Measurements from ENCODE around the gene LTB4R.
"Not testable (repeated sequence)": the region's sequence is repeated elsewhere in the genome, so short reads cannot be mapped to it uniquely, and the experiment has no call there.

Gene LTB4R

GRCh38 chr14:24343795-24344660 lies 32.7 kb downstream of the LTB4R start:
- H3K4me3 ChIP-seq (ENCODE audit: low read length), result no peak overlapping the region
- TF ChIP-seq, protein P1, sequence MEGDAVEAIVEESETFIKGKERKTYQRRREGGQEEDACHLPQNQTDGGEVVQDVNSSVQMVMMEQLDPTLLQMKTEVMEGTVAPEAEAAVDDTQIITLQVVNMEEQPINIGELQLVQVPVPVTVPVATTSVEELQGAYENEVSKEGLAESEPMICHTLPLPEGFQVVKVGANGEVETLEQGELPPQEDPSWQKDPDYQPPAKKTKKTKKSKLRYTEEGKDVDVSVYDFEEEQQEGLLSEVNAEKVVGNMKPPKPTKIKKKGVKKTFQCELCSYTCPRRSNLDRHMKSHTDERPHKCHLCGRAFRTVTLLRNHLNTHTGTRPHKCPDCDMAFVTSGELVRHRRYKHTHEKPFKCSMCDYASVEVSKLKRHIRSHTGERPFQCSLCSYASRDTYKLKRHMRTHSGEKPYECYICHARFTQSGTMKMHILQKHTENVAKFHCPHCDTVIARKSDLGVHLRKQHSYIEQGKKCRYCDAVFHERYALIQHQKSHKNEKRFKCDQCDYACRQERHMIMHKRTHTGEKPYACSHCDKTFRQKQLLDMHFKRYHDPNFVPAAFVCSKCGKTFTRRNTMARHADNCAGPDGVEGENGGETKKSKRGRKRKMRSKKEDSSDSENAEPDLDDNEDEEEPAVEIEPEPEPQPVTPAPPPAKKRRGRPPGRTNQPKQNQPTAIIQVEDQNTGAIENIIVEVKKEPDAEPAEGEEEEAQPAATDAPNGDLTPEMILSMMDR (conservative IDR thresholded peaks at IDR 0.05; ENCODE audit: low read depth, low read length), result no peak
- no peak for DNase-seq (ENCODE audit: low read depth)

DNA sequence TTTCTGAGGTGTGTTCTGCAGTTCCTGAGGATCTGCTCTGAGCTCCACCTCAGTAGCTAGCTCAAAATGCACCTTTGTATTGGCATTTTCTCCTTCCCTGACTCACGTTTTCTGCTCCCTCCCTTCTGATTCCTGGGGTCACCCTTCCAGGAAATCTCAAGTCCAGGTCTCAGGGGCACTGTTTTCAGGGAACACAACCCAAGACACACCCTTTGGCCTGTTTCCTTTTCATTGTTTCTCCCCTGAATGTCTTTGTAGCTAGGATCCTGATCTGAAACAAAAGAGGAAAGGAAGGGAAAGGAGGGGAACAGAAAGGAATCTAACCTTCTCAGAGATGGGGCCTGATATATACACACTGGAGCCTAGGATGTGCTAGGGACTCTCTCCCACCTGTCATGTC lies 35.8 kb downstream of the LTB4R start:
- no peak overlapping the region for H3K4me3 ChIP-seq (ENCODE audit: low read length)
- TF ChIP-seq, protein P1 (conservative IDR thresholded peaks at IDR 0.05; ENCODE audit: low read depth, low read length), result no peak
- DNase-seq (ENCODE audit: low read depth), result no peak

DNA sequence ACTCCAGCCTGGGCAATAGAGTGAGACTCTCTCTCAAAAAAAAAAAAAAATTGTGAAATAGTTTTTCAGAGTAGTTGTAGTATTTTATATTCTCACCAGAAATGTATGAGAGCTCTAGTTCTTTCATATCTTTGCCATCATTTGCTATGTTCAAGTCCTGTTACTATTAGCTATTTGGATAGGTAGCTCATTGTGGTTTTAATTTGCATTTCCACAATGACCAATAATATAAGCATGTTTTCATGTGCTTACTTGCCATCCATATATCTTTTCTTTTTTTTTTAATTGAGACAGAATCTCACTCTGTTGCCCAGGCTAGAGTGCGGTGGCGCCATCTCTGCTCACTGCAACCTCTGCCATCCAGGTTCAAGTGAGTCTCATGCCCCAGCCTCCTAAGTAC lies 36.9 kb downstream of the LTB4R start:
- TF ChIP-seq, protein P1 (conservative IDR thresholded peaks at IDR 0.05; ENCODE audit: low read depth, low read length), result no peak
- DNase-seq (ENCODE audit: low read depth), result no peak
- H3K4me3 ChIP-seq (ENCODE audit: low read length), result no peak overlapping the region

DNA sequence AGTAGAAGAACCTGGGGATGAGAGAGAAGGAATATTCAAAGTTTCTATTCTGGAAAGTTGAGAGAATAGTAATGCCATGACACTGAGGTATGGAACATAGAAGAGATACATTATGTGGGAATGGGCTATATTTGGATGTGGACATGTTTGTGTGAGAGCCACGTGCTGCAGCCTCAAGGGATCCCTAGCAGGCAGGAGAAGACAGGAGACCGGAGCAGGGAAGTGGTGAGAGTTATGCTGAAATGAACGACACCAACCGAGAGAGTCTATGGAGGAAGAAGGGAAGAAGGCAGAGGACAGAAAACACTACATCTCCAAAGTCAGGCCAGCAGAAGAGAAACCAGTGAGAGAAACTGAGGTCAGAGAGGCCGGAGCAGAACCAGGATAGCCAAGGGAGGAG lies 38.4 kb downstream of the LTB4R start:
- no peak for DNase-seq (ENCODE audit: low read depth)
- no peak overlapping the region for H3K4me3 ChIP-seq (ENCODE audit: low read length)
- TF ChIP-seq, protein P1 (conservative IDR thresholded peaks at IDR 0.05; ENCODE audit: low read depth, low read length), result no peak

DNA sequence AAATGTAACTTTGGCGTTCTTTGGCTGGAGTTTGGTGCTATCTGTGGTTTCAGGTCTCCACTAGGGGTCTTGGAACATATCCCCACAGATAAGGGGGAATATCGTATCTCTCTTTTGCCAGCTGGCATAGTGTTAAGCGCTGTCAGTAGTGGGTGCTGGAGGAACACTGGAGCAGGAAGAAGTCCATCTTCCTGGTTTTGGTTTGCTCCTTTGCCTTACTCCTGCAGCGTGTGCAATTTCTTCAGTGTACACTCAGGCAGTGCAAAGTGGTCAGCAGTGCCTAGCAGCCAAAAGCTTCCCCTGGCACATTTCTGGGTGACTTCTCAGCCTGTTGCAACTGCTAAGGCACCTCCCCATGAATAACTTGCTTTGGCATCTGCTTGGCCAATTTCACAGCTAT lies 40.2 kb downstream of the LTB4R start:
- TF ChIP-seq, protein P1 (conservative IDR thresholded peaks at IDR 0.05; ENCODE audit: low read depth, low read length), result peak; percentile 18
- no peak for DNase-seq (ENCODE audit: low read depth)
- no peak overlapping the region for H3K4me3 ChIP-seq (ENCODE audit: low read length)

GRCh38 chr14:24353559-24354481 lies 42.5 kb downstream of the LTB4R start:
- no peak for DNase-seq (ENCODE audit: low read depth)
- TF ChIP-seq, protein P1 (conservative IDR thresholded peaks at IDR 0.05; ENCODE audit: low read depth, low read length), result no peak
- no peak overlapping the region for H3K4me3 ChIP-seq (ENCODE audit: low read length)

GRCh38 chr14:24354482-24354825 lies 43.2 kb downstream of the LTB4R start:
- not testable (repeated sequence) for DNase-seq (ENCODE audit: low read depth); H3K4me3 ChIP-seq (ENCODE audit: low read length)

Data from retinal pigment epithelial cell (primary cell).